HG02970 (cell line): ENCODE data around the gene PIBF1.
"Not testable (repeated sequence)": the region's sequence is repeated elsewhere in the genome, so short reads cannot be mapped to it uniquely, and the experiment has no call there.

ENCODE experiments used
- ATAC-seq: cut with Tn5 transposase; IDR thresholded peaks from one replicate; pipeline ENCODE4 v1.9.1; 2021; ENCODE audit warnings: mild to moderate bottlenecking, moderate library complexity, moderate number of reproducible peaks; ENCODE audit not compliant: unreplicated experiment, low FRiP score

PIBF1 gene

DNA sequence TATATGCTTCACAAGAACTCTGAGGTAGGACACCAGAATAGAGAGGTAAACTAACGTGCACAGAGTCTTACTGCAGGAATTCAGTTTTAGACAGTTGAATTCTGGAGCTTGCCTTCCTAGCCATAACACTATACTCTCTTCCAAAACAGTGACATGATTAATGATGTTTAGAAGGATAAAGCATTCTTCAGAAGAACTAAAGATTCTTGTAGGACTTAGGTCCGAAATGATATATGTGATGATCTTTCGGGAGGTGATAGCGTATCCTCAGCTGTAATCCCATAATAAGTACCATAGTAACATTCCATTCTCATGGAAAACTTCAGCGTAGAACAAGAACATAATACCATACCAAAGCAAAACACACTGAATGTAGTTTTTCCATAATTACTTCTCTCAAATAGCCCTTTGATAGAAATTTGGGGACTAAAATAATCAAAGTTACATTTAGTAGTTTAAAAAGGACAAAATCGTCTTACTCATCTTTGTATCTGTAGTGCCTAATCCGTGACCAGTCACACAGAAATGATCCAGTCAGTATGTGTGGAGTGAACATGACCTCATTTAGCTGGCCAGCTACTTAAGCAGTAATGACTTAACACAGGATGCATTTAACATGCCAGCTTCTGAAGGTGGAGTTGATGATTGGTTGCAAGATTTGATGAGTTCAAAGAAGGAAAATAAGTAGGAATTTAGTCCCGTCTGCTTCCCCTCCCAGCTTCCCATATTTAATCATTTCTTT, 38.4 kb downstream of the PIBF1 start:
- no peak for ATAC-seq

- ATAC-seq, result no peak
Measured at GRCh38 chr13:72820898-72821279, 39.0 kb downstream of the PIBF1 start.

DNA sequence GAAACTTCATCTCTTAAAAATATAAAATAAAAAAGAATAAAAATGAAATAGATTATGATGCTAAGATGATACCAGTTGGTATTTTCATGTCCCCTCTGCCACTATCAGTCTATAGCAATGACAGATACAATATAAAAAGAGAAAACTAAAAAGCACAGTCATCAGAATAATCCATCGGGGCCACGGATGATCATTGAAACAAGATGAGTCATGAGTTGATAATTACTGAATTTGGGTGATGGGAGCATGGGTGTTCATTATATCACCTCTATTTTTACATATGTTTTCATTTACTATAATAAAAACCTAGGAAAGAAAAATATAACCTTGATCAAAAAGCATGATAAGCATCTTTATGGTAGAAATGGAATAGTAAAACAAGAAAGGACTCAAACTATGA, 41.1 kb downstream of the PIBF1 start:
- no peak for ATAC-seq

GRCh38 chr13:72823724-72824123, 41.8 kb downstream of the PIBF1 start:
- ATAC-seq, result no peak

DNA sequence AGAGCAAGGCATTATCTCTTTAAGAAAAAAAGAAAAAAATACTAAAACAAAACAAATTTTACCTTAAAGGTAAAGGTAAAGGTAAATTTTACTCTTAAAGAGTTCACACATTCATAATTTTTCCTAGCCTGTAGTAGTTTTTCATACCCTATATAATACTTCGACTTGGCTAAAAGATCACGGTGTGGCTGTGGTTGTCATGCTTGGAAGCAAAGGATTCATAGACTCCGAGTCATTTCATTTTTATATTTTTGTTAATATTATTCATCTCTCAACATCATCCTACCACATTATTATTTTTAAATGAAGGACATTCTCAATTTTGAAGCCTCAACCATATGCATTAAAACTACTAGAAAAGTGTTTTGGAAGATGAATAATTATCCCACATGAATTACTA, 52.7 kb downstream of the PIBF1 start:
- no peak for ATAC-seq

DNA sequence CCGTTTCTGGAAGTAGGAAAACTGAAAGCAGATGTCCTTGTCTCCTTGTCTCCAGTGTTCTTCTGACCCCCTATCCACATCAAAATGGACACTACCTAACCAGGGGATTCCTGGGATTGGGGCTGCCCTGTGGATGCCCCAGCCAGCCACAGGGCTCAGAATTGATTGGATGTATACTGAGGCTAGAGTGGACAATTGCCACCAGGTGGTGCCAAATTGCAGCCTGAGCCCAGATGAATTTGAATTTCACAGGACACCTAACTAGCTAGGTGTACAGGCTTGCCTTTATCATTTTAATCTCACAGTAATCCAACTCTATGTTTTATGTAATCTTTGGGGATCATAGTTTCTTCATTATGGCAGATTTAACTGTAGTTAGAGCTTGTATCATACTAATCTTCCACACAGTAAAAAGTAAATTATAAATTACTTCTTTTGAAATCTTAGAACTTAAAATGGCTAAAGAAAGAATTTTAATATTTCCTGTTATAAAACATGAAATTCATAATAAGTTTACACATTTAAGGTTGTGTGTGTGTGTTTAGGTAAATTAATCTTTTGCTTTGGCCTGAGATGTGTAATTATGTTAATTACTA, 58.0 kb downstream of the PIBF1 start:
- ATAC-seq, result no peak

GRCh38 chr13:72842991-72843390, 61.1 kb downstream of the PIBF1 start:
- no peak for ATAC-seq

DNA sequence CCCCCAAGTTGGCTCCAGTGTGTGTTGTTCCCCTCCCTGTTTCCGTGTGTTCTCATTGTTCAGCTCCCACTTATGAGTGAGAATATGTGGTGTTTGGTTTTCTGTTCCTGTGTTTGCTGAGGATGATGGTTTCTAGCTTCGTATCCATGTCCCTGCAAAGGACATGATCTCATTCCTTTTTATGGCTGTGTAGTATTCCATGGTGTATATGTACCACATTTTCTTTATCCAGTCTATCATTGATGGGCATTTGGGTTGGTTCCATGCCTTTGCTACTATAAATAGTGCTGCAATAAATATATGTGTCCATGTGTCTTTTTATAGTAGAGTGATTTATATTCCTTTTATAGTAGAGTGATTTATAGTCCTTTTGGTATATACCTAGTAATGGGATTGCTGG, 63.2 kb downstream of the PIBF1 start:
- not testable (repeated sequence) for ATAC-seq

DNA sequence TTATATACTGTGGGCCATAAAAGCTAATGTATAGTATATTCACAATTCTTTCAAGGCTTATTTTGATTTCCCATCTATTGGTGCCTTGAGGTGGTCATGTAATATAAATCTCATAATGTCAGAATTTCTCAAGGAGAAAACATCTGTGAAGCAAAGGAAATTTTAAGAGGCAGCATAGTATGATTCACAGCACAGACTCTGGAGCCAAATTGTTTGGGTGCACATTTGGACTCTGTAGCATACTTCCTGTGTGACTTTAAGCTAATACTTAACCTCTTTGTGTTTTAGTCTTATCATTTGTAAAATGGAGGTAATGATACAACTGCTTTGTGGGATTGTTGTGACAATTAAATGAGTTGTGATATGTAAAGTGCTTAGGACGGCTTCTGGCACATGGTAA, 67.6 kb downstream of the PIBF1 start:
- no peak for ATAC-seq

GRCh38 chr13:72850959-72851677, 69.2 kb downstream of the PIBF1 start:
- ATAC-seq, result no peak

DNA sequence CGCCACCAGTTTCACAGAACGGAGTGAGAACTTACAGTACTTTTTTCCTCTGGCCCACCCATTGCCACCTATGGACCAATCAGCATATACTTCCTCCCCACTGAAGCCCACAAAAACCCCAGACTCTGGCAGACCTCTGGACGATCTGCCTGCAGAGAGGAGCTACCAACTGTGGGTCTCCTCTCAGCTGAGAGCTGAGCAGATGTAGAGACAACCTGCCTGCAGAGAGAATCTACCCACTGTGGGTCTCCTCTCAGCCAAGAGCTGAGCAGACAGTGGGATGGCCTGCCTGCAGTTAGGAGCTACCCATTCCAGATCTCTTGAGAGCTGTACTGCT, 69.7 kb downstream of the PIBF1 start:
- no peak for ATAC-seq

DNA sequence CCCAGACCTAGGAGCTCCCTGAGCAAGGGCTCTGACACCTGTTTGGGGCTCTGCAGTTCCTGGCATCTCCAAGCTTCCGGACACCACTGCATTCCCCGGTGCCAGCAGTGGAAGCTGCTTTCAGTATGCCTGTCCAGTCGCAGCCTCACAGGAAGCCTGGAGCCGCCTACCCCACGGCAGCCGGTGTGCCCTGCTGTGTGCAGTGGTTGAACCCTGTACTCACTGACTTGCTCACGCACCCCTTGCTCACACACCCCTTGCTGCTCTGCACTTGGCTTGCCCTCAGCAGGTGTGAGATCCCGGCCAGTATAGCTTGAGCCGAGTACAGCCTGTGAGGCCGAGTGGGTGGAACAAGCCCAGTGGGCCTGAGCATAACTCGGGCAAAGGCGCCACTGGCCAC, 70.3 kb downstream of the PIBF1 start:
- ATAC-seq, result no peak

GRCh38 chr13:72853000-72853399, 71.1 kb downstream of the PIBF1 start:
- no peak for ATAC-seq

DNA sequence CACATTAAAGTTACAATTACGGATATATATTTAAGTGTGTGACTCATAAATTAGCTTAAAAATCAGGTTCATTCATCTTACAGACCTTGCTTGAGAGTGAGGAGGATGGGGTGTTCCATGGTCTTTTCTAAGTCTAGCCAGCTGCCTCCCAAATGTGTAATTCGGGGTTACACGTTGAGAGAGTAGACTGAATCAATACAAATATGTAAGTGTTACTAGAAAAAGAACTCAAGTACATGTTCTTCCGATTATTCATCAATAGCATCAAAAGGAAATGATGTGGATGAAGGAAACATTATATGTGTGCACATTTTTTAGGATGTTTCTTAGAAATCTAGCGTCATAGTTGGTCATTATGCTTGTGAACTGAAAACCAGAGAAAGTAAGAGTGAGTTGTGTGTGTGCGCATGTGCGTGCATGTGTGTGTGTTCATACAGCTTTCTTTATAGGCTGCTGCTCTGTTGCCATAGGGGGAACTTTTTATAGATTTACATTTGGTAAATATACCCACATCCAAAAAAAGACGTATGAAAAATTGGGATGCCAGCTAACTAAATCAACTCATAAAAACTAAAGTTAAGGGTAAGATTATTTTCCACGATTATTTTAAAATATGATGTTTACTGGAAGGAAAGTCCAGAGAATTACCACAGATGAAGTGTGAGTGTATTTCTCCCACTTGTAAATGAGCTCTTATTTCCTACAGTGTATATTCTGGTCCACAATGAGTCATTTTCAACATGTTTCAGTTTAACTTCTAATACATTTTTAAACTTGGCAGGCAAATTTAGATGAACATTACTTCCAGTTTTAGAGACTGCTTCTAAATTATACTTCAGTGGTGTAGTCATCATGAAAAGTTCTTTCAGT, 82.4 kb downstream of the PIBF1 start:
- no peak for ATAC-seq

DNA sequence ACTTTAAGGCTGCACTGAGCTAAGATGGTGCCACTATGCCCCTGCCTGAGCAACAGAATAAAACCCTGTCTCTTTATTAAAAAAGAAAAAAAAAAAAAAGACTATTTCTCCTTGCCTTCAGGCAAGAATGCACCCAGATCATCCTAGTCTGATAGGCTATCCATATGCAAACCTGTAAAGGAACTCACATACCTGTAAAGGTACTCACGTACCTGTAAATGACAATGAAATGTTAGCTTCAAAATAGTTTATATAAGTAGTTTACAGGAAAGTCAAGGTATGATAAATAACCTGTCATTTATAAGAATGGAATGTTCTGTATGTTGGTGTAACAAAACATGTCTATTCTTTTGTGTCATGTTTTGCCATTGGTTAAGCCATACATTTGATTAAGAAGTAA, 86.3 kb downstream of the PIBF1 start:
- ATAC-seq, result no peak

- ATAC-seq, result no peak
Measured at GRCh38 chr13:72875233-72875632, 93.3 kb downstream of the PIBF1 start.

- ATAC-seq, result no peak
Measured at GRCh38 chr13:72884101-72884500, 102.2 kb downstream of the PIBF1 start.

GRCh38 chr13:72886272-72887067, 104.5 kb downstream of the PIBF1 start:
- ATAC-seq, result no peak

GRCh38 chr13:72889495-72889894, 107.6 kb downstream of the PIBF1 start:
- no peak for ATAC-seq

DNA sequence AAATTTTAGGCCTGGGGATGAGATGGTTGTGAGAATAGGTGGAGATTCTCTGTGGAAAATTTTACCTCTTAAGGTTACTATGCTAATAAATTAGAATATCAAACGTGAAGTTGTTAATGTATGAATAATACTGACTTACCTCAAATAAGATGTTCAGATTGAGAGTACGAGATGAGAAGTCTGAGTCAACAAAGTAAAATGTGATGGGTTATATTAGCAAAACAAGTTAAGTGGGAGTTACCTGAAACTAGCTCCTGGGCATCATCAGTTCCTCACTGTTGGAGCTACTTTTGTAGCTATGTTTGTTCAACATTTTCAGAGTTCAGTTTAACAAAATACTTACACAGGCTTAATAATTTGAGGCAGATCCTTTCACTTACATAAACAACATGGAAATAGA, 108.6 kb downstream of the PIBF1 start:
- no peak for ATAC-seq
